ENCODE results near the gene CHCHD6. TPM values are rescaled to one million over a fixed set of nuclear protein-coding genes. Genes with fewer than 3 reads are reported as not detected.

Gene CHCHD6
- polyA plus RNA-seq, 2 donors: 7.0 to 11.9 TPM

GRCh38 chr3:126848991-126849390, 145.0 kb downstream of the CHCHD6 start:
- H3K27me3 ChIP-seq (ENCODE audit: control insufficient read depth in 1 of 2, insufficient read depth in 2 of 2, low read length in 2 of 2): no peaks in the 10 kb centered on the region
- H3K9me3 ChIP-seq (ENCODE audit: control insufficient read depth in 2 of 2, insufficient read depth in 1 of 2, low read depth in 1 of 2, low read length in 1 of 2): no peaks in the 10 kb centered on the region
- WGBS, 2 donors: 91 to 93% methylated on average over 6 of the region's 6 CpGs
- H3K27ac ChIP-seq (ENCODE audit: low read depth in 2 of 2, low read length in 1 of 2): no peak overlapping the region
- no peak overlapping the region for H3K4me3 ChIP-seq (ENCODE audit: low read depth in 1 of 2, low read length in 2 of 2)
- H3K4me1 ChIP-seq (ENCODE audit: control insufficient read depth in 2 of 2, insufficient read depth in 2 of 2, low read length in 1 of 2): peaks cover 0 to 4% of the 10 kb centered on the region in 2 donors
- H3K36me3 ChIP-seq (ENCODE audit: control insufficient read depth in 2 of 2, insufficient read depth in 2 of 2, low read length in 1 of 2): peaks cover 0 to 3% of the 10 kb centered on the region in 2 donors

GRCh38 chr3:126849768-126850167, 145.7 kb downstream of the CHCHD6 start:
- WGBS, 2 donors: 96 to 97% methylated on average over 6 of the region's 6 CpGs
- Histone ChIP-seq H3K9me3 (ENCODE audit: control insufficient read depth in 2 of 2, insufficient read depth in 1 of 2, low read depth in 1 of 2, low read length in 1 of 2) (no peaks in the 10 kb centered on the region), H3K4me3 (ENCODE audit: low read depth in 1 of 2, low read length in 2 of 2) (no peak overlapping the region), H3K27me3 (ENCODE audit: control insufficient read depth in 1 of 2, insufficient read depth in 2 of 2, low read length in 2 of 2) (no peaks in the 10 kb centered on the region), H3K36me3 (ENCODE audit: control insufficient read depth in 2 of 2, insufficient read depth in 2 of 2, low read length in 1 of 2) (peaks cover 0 to 3% of the 10 kb centered on the region in 2 donors), H3K27ac (ENCODE audit: low read depth in 2 of 2, low read length in 1 of 2) (no peak overlapping the region), H3K4me1 (ENCODE audit: control insufficient read depth in 2 of 2, insufficient read depth in 2 of 2, low read length in 1 of 2) (peaks cover 0 to 4% of the 10 kb centered on the region in 2 donors)

GRCh38 chr3:126850370-126851085, 146.5 kb downstream of the CHCHD6 start:
- Histone ChIP-seq H3K9me3 (ENCODE audit: control insufficient read depth in 2 of 2, insufficient read depth in 1 of 2, low read depth in 1 of 2, low read length in 1 of 2) (no peaks in the 10 kb centered on the region), H3K36me3 (ENCODE audit: control insufficient read depth in 2 of 2, insufficient read depth in 2 of 2, low read length in 1 of 2) (peaks cover 0 to 3% of the 10 kb centered on the region in 2 donors), H3K4me3 (ENCODE audit: low read depth in 1 of 2, low read length in 2 of 2) (no peak overlapping the region), H3K27me3 (ENCODE audit: control insufficient read depth in 1 of 2, insufficient read depth in 2 of 2, low read length in 2 of 2) (no peaks in the 10 kb centered on the region), H3K27ac (ENCODE audit: low read depth in 2 of 2, low read length in 1 of 2) (no peak overlapping the region), H3K4me1 (ENCODE audit: control insufficient read depth in 2 of 2, insufficient read depth in 2 of 2, low read length in 1 of 2) (peaks cover 0 to 4% of the 10 kb centered on the region in 2 donors)
- WGBS, 2 donors: 74% methylated on average over 10 of the region's 10 CpGs

GRCh38 chr3:126851382-126851781, 147.3 kb downstream of the CHCHD6 start:
- no peak overlapping the region for H3K4me3 ChIP-seq (ENCODE audit: low read depth in 1 of 2, low read length in 2 of 2)
- 96 to 97% methylated on average over 6 of the region's 6 CpGs for WGBS, 2 donors
- no peak overlapping the region for H3K27ac ChIP-seq (ENCODE audit: low read depth in 2 of 2, low read length in 1 of 2)
- peaks cover 0 to 3% of the 10 kb centered on the region in 2 donors for H3K36me3 ChIP-seq (ENCODE audit: control insufficient read depth in 2 of 2, insufficient read depth in 2 of 2, low read length in 1 of 2)
- H3K4me1 ChIP-seq (ENCODE audit: control insufficient read depth in 2 of 2, insufficient read depth in 2 of 2, low read length in 1 of 2): peaks cover 0 to 4% of the 10 kb centered on the region in 2 donors
- no peaks in the 10 kb centered on the region for H3K27me3 ChIP-seq (ENCODE audit: control insufficient read depth in 1 of 2, insufficient read depth in 2 of 2, low read length in 2 of 2)
- no peaks in the 10 kb centered on the region for H3K9me3 ChIP-seq (ENCODE audit: control insufficient read depth in 2 of 2, insufficient read depth in 1 of 2, low read depth in 1 of 2, low read length in 1 of 2)

GRCh38 chr3:126851934-126852333, 147.9 kb downstream of the CHCHD6 start:
- Histone ChIP-seq H3K9me3 (ENCODE audit: control insufficient read depth in 2 of 2, insufficient read depth in 1 of 2, low read depth in 1 of 2, low read length in 1 of 2) (no peaks in the 10 kb centered on the region), H3K27ac (ENCODE audit: low read depth in 2 of 2, low read length in 1 of 2) (no peak overlapping the region), H3K27me3 (ENCODE audit: control insufficient read depth in 1 of 2, insufficient read depth in 2 of 2, low read length in 2 of 2) (no peaks in the 10 kb centered on the region), H3K4me3 (ENCODE audit: low read depth in 1 of 2, low read length in 2 of 2) (no peak overlapping the region), H3K4me1 (ENCODE audit: control insufficient read depth in 2 of 2, insufficient read depth in 2 of 2, low read length in 1 of 2) (peaks cover 0 to 4% of the 10 kb centered on the region in 2 donors), H3K36me3 (ENCODE audit: control insufficient read depth in 2 of 2, insufficient read depth in 2 of 2, low read length in 1 of 2) (peaks cover 0 to 3% of the 10 kb centered on the region in 2 donors)
- WGBS, 2 donors: 94 to 99% methylated on average over 6 of the region's 6 CpGs

- H3K4me1 ChIP-seq (ENCODE audit: control insufficient read depth in 2 of 2, insufficient read depth in 2 of 2, low read length in 1 of 2): peaks cover 0 to 4% of the 10 kb centered on the region in 2 donors
- H3K27me3 ChIP-seq (ENCODE audit: control insufficient read depth in 1 of 2, insufficient read depth in 2 of 2, low read length in 2 of 2): no peaks in the 10 kb centered on the region
- 93% methylated on average over 10 of the region's 10 CpGs for WGBS, 2 donors
- peaks cover 0 to 3% of the 10 kb centered on the region in 2 donors for H3K36me3 ChIP-seq (ENCODE audit: control insufficient read depth in 2 of 2, insufficient read depth in 2 of 2, low read length in 1 of 2)
- H3K4me3 ChIP-seq (ENCODE audit: low read depth in 1 of 2, low read length in 2 of 2): no peak overlapping the region
- H3K27ac ChIP-seq (ENCODE audit: low read depth in 2 of 2, low read length in 1 of 2): no peak overlapping the region
- H3K9me3 ChIP-seq (ENCODE audit: control insufficient read depth in 2 of 2, insufficient read depth in 1 of 2, low read depth in 1 of 2, low read length in 1 of 2): no peaks in the 10 kb centered on the region
These were observed 148.5 kb downstream of the CHCHD6 start for GRCh38 chr3:126852511-126852910.

GRCh38 chr3:126854666-126855065, 150.6 kb downstream of the CHCHD6 start:
- Histone ChIP-seq H3K27ac (ENCODE audit: low read depth in 2 of 2, low read length in 1 of 2) (no peak overlapping the region), H3K9me3 (ENCODE audit: control insufficient read depth in 2 of 2, insufficient read depth in 1 of 2, low read depth in 1 of 2, low read length in 1 of 2) (no peaks in the 10 kb centered on the region), H3K36me3 (ENCODE audit: control insufficient read depth in 2 of 2, insufficient read depth in 2 of 2, low read length in 1 of 2) (peaks cover 0 to 3% of the 10 kb centered on the region in 2 donors), H3K4me1 (ENCODE audit: control insufficient read depth in 2 of 2, insufficient read depth in 2 of 2, low read length in 1 of 2) (peaks cover 0 to 6% of the 10 kb centered on the region in 2 donors), H3K4me3 (ENCODE audit: low read depth in 1 of 2, low read length in 2 of 2) (no peak overlapping the region), H3K27me3 (ENCODE audit: control insufficient read depth in 1 of 2, insufficient read depth in 2 of 2, low read length in 2 of 2) (no peaks in the 10 kb centered on the region)
- WGBS, 2 donors: 90 to 95% methylated on average over 5 of the region's 5 CpGs

GRCh38 chr3:126855374-126855773, 151.3 kb downstream of the CHCHD6 start:
- Histone ChIP-seq H3K4me1 (ENCODE audit: control insufficient read depth in 2 of 2, insufficient read depth in 2 of 2, low read length in 1 of 2) (peaks cover 0 to 5% of the 10 kb centered on the region in 2 donors), H3K9me3 (ENCODE audit: control insufficient read depth in 2 of 2, insufficient read depth in 1 of 2, low read depth in 1 of 2, low read length in 1 of 2) (no peaks in the 10 kb centered on the region), H3K27me3 (ENCODE audit: control insufficient read depth in 1 of 2, insufficient read depth in 2 of 2, low read length in 2 of 2) (no peaks in the 10 kb centered on the region), H3K4me3 (ENCODE audit: low read depth in 1 of 2, low read length in 2 of 2) (no peak overlapping the region), H3K27ac (ENCODE audit: low read depth in 2 of 2, low read length in 1 of 2) (no peak overlapping the region), H3K36me3 (ENCODE audit: control insufficient read depth in 2 of 2, insufficient read depth in 2 of 2, low read length in 1 of 2) (peaks cover 0 to 3% of the 10 kb centered on the region in 2 donors)
- 96 to 97% methylated on average over 4 of the region's 4 CpGs for WGBS, 2 donors

GRCh38 chr3:126857928-126858327, 153.9 kb downstream of the CHCHD6 start:
- peaks cover 0 to 2% of the 10 kb centered on the region in 2 donors for H3K9me3 ChIP-seq (ENCODE audit: control insufficient read depth in 2 of 2, insufficient read depth in 1 of 2, low read depth in 1 of 2, low read length in 1 of 2)
- 93% methylated on average over 6 of the region's 6 CpGs for WGBS, 2 donors
- H3K27ac ChIP-seq (ENCODE audit: low read depth in 2 of 2, low read length in 1 of 2): no peak overlapping the region
- H3K4me1 ChIP-seq (ENCODE audit: control insufficient read depth in 2 of 2, insufficient read depth in 2 of 2, low read length in 1 of 2): peaks cover 0 to 2% of the 10 kb centered on the region in 2 donors
- no peaks in the 10 kb centered on the region for H3K36me3 ChIP-seq (ENCODE audit: control insufficient read depth in 2 of 2, insufficient read depth in 2 of 2, low read length in 1 of 2)
- H3K27me3 ChIP-seq (ENCODE audit: control insufficient read depth in 1 of 2, insufficient read depth in 2 of 2, low read length in 2 of 2): no peaks in the 10 kb centered on the region
- H3K4me3 ChIP-seq (ENCODE audit: low read depth in 1 of 2, low read length in 2 of 2): no peak overlapping the region

GRCh38 chr3:126858401-126858800, 154.4 kb downstream of the CHCHD6 start:
- Histone ChIP-seq H3K27me3 (ENCODE audit: control insufficient read depth in 1 of 2, insufficient read depth in 2 of 2, low read length in 2 of 2) (no peaks in the 10 kb centered on the region), H3K27ac (ENCODE audit: low read depth in 2 of 2, low read length in 1 of 2) (no peak overlapping the region), H3K36me3 (ENCODE audit: control insufficient read depth in 2 of 2, insufficient read depth in 2 of 2, low read length in 1 of 2) (no peaks in the 10 kb centered on the region), H3K4me1 (ENCODE audit: control insufficient read depth in 2 of 2, insufficient read depth in 2 of 2, low read length in 1 of 2) (peaks cover 0 to 2% of the 10 kb centered on the region in 2 donors), H3K4me3 (ENCODE audit: low read depth in 1 of 2, low read length in 2 of 2) (no peak overlapping the region), H3K9me3 (ENCODE audit: control insufficient read depth in 2 of 2, insufficient read depth in 1 of 2, low read depth in 1 of 2, low read length in 1 of 2) (peaks cover 0 to 2% of the 10 kb centered on the region in 2 donors)
- 88 to 93% methylated on average over 11 of the region's 11 CpGs for WGBS, 2 donors
